GM12873 (cell line): ENCODE results near the gene SHMT2.

ENCODE experiments used
- CTCF ChIP-seq: IDR thresholded peaks from 2 replicates; pipeline ENCODE4 v1.5.1; 2012; ENCODE audit warnings: low read depth, mild to moderate bottlenecking, moderate library complexity, low read length, control low read depth; ENCODE audit not compliant: insufficient read depth; ENCODE audit errors: missing control alignments

Gene SHMT2

GRCh38 chr12:57258977-57259970 lies 29.8 kb downstream of the SHMT2 start:
- no peak for TF ChIP-seq CTCF

- TF ChIP-seq CTCF = no peak
These were observed 30.9 kb downstream of the SHMT2 start for GRCh38 chr12:57260366-57260765.

- no peak for TF ChIP-seq CTCF
These were observed 31.9 kb downstream of the SHMT2 start for GRCh38 chr12:57261428-57261865.

- TF ChIP-seq CTCF = no peak
These were observed 32.8 kb downstream of the SHMT2 start for GRCh38 chr12:57262126-57262822.

GRCh38 chr12:57263096-57263495 lies 33.6 kb downstream of the SHMT2 start:
- TF ChIP-seq CTCF = no peak

- TF ChIP-seq CTCF = no peak
These were observed 37.2 kb downstream of the SHMT2 start for GRCh38 chr12:57266681-57267080.

- no peak for TF ChIP-seq CTCF
These were observed 38.8 kb downstream of the SHMT2 start for GRCh38 chr12:57268264-57268663.
